H1 (cell line): ENCODE measurements around the gene TFDP1. TPM values are rescaled to one million over a fixed set of nuclear protein-coding genes. Genes with fewer than 3 reads are reported as not detected.

ENCODE experiments used
- CHD7 ChIP-seq: fragments of 300-600 bp; sonication (generic); IDR thresholded peaks from 2 replicates; pipeline ENCODE4 v1.7.1; 2012; ENCODE audit warnings: low read length, moderate library complexity, mild to moderate bottlenecking, inconsistent platforms; ENCODE audit not compliant: insufficient replicate concordance
- CTCF ChIP-seq, 3 experiments: IDR thresholded peaks; 1 replicate in 2 of 3; 2 replicates in 1 of 3; pipeline versions ENCODE4 v1.5.1 to v1.6.1; 2011; ENCODE audit warnings: low read length in 3 of 3, mild to moderate bottlenecking in 3 of 3, inconsistent platforms in 2 of 3, low read depth in 1 of 3, moderate library complexity in 1 of 3; ENCODE audit not compliant: insufficient read depth in 1 of 3; ENCODE audit errors: control extremely low read depth in 1 of 3
- EZH2 ChIP-seq: fragments of 200-600 bp; sonication (generic); IDR thresholded peaks from 2 replicates; pipeline ENCODE4 v1.7.1; 2012; ENCODE audit warnings: low read depth, mild to moderate bottlenecking, moderate library complexity, low read length, inconsistent platforms; ENCODE audit not compliant: severe bottlenecking
- GABPA ChIP-seq: IDR thresholded peaks from 2 replicates; pipeline ENCODE4 v1.6.1; 2011; ENCODE audit warnings: mild to moderate bottlenecking, low read length, moderate library complexity, borderline replicate concordance; ENCODE audit not compliant: insufficient read depth
- KDM1A ChIP-seq: fragments of 200-600, 300-600 bp; sonication (generic); IDR thresholded peaks from 2 replicates; pipeline ENCODE4 v1.7.1; 2016; ENCODE audit warnings: mild to moderate bottlenecking, low read length, borderline replicate concordance
- RXRA ChIP-seq: IDR thresholded peaks from 2 replicates; pipeline ENCODE4 v1.6.1; 2011; ENCODE audit warnings: low read depth, mild to moderate bottlenecking, low read length, moderate library complexity; ENCODE audit not compliant: insufficient read depth
- SIX5 ChIP-seq: IDR thresholded peaks from 2 replicates; pipeline ENCODE4 v1.6.1; 2011; ENCODE audit warnings: mild to moderate bottlenecking, low read depth, low read length
- TBP ChIP-seq: IDR thresholded peaks from 2 replicates; pipeline ENCODE4 v1.6.1; 2011; ENCODE audit warnings: low read depth, low read length, improper control_type of control experiment
- ZNF274 ChIP-seq: IDR thresholded peaks from 2 replicates; pipeline ENCODE4 v1.7.0; 2012; ENCODE audit warnings: low read length, borderline replicate concordance; ENCODE audit errors: extremely low read depth
- polyA plus RNA-seq, 7 experiments: library from polyadenylated mRNA; depleted of rRNA in 3 of 7; stranded (reverse) in 5 of 7; unstranded in 2 of 7; fragments of >200 nt in 5 of 7; fragments of 200-250 nt in 2 of 7; gene quantifications; 1 replicate in 5 of 7; 2 replicates in 1 of 7; 4 replicates in 1 of 7; pipeline versions ENCODE4 v1.2.1 to v1.2.3, GENCODE V29; 2011 to 2013; ENCODE audit warnings: missing spikeins in 2 of 7, mixed read lengths in 2 of 7
- total RNA-seq: library from RNA; stranded (reverse); fragmentation: NEBNext Ultra II Directional; extraction: Animal tissue kit (Norgen Biotek cat#: 25700); gene quantifications from 2 replicates; pipeline ENCODE4 v1.2.1, GENCODE V29; 2021

TFDP1 gene
- total and polyA plus RNA-seq, 2 of the 8 experiments (the other 6 are each of a cell fraction or from before 2014, with no cell fraction given) = 43.6 to 81.9 TPM

GRCh38 chr13:113550453-113550852 is 34.1 kb upstream of the TFDP1 start (continued):
- TF ChIP-seq CHD7 (no peak), CTCF (IDR thresholded peaks at IDR 0.05; ENCODE audit: control extremely low read depth in 1 of 3, insufficient read depth in 1 of 3, low read depth in 1 of 3, low read length in 3 of 3) (no peak), GABPA (no peak), RXRA (no peak), KDM1A (no peak), SIX5 (no peak), TBP (no peak), ZNF274 (no peak), EZH2 (no peak)
